Measurements from ENCODE around the gene C20orf204.

Gene C20orf204

GRCh38 chr20:64035933-64036345, at the start of gene C20orf204:
Gene C20orf204, plus strand, starts transcription at chr20:64036182. Its CDS starts 142 bp downstream, at chr20:64036324.
- no peak within 1 kb of the TSS for H3K4me3 ChIP-seq (ENCODE audit: low read depth, low read length)
- DNase-seq (ENCODE audit: low read depth), result no peak
- no peak for TF ChIP-seq CTCF (conservative IDR thresholded peaks at IDR 0.05; ENCODE audit: low read depth, low read length)

- no peak for TF ChIP-seq CTCF (conservative IDR thresholded peaks at IDR 0.05; ENCODE audit: low read depth, low read length)
- no peak overlapping the region for H3K4me3 ChIP-seq (ENCODE audit: low read depth, low read length)
- no peak for DNase-seq (ENCODE audit: low read depth)
Observed at GRCh38 chr20:64000906-64001305, 35.1 kb upstream of the C20orf204 start.

DNA sequence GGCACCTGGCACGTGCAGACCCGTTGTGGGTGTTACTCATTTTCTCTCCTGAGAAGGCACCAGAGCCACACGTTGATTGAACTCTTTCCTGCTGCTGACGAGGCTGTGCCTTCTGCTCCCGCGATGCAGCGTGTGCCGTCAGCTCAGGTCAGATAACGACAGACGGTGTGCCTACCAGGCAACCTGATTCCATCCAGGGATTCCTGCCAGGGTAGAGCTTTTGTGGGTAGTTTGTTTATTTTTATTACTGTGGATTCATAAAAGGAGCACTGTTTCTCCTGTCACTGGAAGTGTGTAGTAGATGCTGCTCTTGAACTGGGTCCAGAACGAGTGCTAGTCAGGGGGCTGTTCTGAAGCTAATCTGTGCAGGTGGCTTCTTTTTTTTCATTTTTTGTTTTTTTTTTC, 34.4 kb upstream of the C20orf204 start:
- no peak overlapping the region for H3K4me3 ChIP-seq (ENCODE audit: low read depth, low read length)
- TF ChIP-seq CTCF (conservative IDR thresholded peaks at IDR 0.05; ENCODE audit: low read depth, low read length), result no peak
- no peak for DNase-seq (ENCODE audit: low read depth)

DNA sequence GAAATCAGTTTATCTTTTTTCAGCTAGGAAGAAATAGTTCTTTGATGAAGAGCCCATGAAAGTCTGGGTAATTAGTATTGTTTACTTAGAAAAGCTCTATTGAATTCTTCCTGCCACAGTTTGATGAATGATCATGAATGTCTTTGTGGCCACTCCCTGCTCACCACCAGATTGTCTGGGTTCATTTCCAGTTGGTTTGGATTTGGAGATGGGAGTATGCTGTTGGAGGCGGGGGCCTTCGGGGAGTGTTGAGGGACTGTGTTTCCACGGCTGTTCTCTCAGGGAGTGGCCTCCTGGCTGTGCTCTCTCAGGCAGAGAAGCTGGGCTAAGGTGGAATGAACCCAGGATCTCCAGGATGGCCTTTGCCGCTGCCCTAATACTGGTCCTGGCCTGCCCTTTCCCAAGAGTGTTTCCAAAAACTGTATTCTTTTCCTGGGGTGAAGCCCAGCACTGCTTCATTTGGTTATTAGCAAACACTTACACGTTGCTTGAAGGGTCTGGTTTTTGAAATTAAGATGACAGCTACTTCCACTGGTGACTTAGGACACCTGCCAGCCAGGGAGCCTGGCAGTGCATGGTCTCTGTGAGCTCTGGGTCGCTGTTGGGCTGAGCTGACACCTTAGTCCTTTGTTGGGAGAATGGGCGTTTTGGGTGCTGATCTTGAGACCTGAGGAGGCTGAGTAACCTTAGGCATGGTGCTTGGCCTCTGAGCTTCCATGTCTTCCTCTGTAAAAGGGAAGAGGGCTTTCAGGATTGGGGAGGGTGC, 31.8 kb upstream of the C20orf204 start:
- H3K4me3 ChIP-seq (ENCODE audit: low read depth, low read length), result no peak overlapping the region
- DNase-seq (ENCODE audit: low read depth), result no peak
- no peak for TF ChIP-seq CTCF (conservative IDR thresholded peaks at IDR 0.05; ENCODE audit: low read depth, low read length)

GRCh38 chr20:64005394-64005793, 30.6 kb upstream of the C20orf204 start:
- TF ChIP-seq CTCF (conservative IDR thresholded peaks at IDR 0.05; ENCODE audit: low read depth, low read length), result no peak
- peak; percentile 52 for DNase-seq (ENCODE audit: low read depth)

GRCh38 chr20:64006490-64006889, 29.5 kb upstream of the C20orf204 start:
- no peak for TF ChIP-seq CTCF (conservative IDR thresholded peaks at IDR 0.05; ENCODE audit: low read depth, low read length)
- H3K4me3 ChIP-seq (ENCODE audit: low read depth, low read length), result no peak overlapping the region
- no peak for DNase-seq (ENCODE audit: low read depth)

More at GRCh38 chr20:64005394-64005793, 30.6 kb upstream of the C20orf204 start:
- H3K4me3 ChIP-seq (ENCODE audit: low read depth, low read length), result no peak overlapping the region

GRCh38 chr20:64006902-64007301, 29.1 kb upstream of the C20orf204 start:
- no peak overlapping the region for H3K4me3 ChIP-seq (ENCODE audit: low read depth, low read length)
- no peak for DNase-seq (ENCODE audit: low read depth)
- TF ChIP-seq CTCF (conservative IDR thresholded peaks at IDR 0.05; ENCODE audit: low read depth, low read length), result no peak
